HG03571 (cell line): ENCODE measurements around the gene PAQR8.

Experiments used
- ATAC-seq: cut with Tn5 transposase; IDR thresholded peaks from one replicate; pipeline ENCODE4 v1.9.1; 2021; ENCODE audit not compliant: unreplicated experiment

The PAQR8 gene

DNA sequence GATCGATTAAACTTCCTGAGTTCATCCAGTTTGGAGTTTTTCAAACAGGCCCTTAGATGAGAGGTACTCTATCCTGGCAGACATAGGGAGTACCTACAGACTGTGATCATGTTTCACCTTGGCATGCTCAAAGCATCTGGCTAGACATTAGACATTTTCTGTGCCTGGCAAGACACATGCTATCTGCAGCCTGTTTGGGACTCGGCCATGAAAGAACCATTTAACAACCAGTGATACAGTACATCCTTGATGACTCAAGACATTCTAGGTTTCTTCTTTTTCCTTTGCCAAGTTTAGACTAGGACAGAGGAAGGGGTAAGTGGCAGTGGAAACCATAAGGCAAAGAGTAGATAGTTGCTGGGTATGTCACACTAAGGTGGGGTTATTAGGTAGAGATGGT, 15.4 kb upstream of the PAQR8 start:
- ATAC-seq = no peak

DNA sequence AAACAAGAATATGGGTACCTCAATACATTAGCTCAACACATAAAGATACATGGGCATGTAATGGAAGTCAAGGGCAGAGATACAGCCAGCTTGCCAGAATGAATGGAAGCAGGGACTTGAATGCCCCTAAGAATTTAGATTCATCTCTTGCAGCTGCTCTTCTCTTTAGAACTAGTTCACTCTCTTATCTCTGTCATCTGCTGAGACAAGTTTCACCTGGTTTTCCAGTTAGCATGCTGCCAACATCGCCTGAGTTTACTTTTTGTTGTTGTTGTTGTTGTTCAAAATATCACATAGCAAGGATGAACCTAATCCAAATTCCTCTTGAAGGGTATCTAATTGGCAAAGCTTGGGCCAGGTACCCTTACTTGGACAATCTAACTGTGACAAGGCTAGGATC, 14.1 kb upstream of the PAQR8 start:
- ATAC-seq = no peak

DNA sequence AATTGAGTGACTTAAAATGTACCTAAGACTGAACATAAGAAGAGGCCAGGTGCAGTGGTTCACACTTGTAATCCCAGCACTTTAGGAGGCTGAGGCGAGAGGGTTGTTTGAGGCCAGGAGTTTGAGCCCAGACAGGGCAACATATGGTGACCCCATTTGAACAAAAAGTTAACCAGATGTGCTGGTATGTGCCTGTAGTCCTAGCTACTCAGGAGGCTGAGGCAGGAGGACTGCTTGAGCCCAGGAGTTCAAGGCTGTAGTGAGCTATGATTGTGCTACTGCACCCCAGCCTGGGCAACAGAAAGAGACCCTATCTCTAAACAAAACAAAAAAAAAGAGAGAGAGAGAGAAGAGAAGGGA, 10.1 kb upstream of the PAQR8 start:
- no peak for ATAC-seq

DNA sequence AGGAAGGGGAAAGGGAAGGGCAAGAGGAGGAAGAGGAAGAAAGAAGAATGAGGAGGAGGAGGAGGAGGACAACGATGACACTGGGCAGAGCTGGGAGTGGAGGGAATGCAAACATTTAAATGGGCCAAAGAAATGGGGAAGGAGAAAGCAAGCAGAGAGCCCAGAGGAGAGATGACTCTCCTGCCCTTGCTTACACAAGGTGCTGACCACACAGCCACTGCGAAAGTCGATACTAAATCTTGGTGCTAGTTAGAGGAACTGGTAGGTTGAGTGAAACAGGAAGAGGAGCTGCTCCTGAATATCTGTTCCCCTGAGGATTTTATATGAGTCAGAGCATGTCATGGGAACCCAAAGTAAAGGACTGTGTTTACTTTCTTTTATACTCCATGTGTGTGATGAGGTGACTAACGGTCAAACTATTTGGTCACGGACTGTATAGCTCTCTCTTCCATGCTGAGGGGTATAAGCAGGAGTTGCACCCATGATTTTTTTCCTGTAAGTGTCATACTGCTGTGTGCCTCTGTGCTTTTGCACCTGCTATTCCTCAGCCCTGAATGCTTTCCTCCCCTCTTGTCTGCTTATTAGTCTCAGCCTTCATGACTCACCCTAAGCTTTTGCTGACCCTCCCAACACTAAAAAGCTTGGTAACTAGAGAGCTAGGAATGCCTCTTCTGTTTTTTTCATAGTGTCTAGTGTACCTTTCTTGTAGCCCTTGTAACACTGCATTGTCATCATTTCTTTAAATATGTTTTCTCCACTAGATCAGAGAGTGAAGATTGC, 9.5 kb upstream of the PAQR8 start:
- peak; percentile 91 for ATAC-seq

DNA sequence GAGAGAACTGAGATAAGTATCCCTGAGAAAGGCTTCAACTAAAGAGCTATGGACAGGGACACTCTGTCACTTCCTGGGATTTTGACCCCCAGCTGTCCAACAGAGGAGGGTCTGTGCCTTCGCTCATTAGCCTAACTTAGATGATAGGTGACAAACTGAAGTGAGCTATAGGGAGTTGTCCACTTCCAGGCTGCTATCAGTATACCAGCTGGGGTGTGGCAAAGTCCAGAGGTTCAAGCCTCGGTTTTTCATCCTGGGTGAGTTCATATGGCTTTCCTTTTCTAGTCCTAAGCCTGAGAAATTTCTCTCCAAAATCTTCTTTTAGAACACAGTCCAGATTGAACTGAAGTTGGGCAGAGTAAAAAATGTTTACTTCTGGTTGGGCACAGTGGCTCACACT, 5.9 kb upstream of the PAQR8 start:
- ATAC-seq = no peak

DNA sequence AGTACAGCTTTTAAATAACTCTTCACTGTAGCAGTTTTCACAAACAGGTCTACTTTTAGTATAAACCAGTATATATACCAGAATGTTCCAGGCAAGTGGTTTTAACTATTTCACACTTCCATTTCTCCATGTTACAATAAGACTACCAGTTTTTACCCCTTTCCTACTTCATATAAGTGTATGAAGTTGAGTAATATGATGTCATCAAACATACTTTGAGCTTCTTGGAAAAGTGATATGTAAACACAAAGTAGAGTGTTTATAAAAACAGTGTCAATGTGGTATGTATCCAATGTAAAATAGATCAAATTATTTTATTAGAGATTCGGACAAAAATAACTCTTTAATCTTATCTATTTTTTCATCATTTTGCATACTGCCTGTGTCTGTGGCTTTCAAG, 2.5 kb upstream of the PAQR8 start:
- no peak for ATAC-seq

DNA sequence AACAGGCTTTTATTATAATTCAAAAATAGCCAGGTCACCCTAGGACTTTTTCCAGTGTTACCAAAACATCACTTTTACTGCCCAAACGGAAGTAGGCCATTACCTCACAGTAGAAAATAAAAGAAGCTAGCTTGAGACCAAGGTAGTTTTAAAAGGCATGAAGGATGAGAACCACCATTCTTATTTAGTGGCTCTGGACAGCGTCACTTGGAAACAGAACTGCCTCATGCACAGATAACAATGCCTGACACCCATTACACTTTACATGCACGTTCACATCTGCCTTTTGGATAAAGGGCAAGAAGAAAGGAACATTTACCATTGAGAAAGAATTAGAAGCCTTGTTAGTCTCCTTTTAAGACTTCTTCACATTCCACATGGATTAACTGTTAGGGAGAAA, 1.9 kb upstream of the PAQR8 start:
- no peak for ATAC-seq

DNA sequence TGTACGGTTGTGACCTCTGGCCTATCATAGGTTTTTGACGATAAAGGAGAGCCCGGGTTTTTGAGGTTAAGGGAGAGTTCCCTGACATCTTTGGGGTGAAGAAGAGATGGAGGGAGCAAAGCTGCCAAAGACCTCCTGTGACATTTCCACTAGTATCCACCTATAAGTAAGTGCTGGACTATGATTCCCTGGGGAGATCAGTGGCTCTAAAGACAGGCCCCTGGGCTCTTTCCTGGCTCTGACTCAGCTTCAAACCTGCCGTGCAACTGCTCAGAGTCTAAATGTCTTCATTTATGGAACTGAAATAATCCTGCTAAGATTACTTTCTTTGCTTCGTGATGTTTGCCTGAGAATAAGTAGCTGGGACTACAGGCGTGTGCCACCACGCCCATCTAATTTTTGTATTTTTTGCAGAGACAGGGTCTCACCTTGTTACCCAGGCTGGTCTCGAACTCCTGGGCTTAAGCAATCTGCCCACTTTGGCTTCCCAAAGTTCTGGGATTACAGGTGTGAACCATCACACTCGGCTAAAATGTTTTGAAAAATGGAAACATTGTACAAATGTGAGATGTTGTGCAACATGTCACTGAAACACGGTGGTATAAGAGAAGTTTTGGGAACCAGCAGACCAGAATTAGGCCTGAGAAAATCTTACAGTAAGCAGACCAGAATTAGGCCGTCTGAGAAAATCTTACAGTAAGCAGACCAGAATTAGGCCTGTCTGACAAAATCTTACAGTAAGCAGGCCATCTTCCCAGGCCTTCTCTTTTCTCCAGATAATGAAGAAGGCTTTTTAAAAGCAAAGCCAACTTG, 1.1 kb upstream of the PAQR8 start:
- ATAC-seq = no peak

DNA sequence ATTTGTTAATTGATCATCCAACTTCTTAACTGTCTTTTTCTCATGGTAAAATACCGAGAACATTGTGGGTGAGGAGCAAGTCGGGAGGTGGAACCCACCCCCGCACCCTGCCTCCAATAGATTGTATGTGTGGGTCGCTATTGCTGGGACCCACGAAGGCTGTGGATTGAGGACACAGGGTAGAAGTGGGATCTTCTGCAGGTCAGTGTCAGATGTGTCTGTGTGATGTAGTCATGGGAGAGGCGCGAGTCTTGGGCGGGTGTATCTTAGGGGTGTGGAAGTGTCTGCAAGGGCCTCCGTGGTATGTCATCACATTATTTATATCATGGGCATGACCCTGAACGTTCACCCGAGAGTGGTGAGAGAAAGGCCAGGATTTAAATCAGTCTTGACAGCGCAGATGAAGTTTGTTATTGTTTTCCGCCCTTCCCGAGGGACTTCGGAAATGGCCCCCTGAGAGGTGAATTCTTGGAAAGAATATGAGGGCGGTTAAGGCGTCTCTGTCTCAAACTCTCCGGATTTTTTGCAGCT, 472 bp upstream of the PAQR8 start:
- no peak for ATAC-seq

DNA sequence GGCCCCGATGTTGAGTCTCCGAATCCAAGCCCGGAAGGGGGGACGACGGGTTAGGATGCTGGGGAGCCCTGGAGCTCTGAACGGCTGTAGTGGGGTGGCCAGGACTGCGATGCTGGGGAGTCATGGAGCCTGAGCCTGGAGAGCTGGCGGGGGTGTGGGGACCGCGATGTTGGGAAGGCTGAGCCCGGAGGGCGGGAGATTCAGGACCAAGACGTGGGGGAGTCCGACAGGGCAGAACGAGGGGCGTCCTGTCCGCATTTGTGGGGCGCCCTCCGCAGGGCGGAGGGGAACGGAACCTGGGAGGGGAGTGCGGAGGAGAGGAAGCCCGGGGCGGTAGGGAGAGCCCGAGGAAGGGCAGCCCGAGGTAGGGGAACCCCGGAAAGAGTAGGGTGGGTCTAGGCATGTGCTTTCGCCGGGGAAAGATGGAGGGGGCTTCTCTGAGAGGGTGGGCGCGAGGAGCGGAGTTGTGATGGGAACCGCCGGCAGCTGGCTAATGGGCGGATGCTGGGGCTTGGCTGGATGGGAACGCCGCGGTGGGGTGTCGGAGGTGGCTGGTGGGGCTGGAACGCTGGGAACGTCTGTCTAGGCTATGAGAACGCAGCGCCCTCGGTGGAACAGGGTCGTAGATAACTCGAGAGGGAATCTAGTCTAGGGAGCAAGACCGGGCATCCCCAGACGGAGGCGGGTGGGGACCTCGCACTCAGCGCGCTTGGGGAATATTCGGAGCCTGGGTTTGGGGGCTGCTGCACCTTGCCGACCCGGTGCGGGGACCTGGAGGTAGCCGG, 684 bp downstream of the PAQR8 start:
- ATAC-seq = peak; percentile 40

DNA sequence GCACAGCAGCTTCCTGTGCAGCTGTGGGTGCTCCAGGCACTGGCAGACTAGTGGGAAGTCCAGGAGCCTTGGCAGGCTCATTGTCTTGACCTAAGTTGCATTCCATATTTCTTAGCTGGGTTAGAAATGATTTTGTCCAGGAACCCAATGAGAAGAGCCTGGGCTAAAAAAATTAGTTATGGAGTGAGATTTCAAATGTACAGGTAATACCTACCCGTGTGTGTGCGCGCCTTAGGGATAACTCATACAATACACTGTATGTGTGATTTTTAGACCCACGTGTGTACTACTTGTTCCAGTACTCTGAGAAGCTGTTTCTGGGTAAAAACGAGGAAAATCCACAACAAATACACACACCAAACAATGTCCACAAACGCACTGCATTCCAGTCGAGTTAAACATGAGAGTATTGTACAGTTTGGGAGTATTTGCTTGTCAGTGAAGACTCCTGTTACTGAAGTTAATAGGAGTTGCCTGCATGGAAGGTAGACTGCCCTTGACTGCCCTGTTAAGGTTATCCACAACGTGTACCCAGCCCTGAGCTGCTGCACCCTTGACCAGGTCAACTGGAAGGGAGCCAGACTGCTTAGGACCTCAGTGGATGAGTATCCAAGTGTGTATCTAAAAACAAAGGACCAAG, 1.4 kb downstream of the PAQR8 start:
- no peak for ATAC-seq

DNA sequence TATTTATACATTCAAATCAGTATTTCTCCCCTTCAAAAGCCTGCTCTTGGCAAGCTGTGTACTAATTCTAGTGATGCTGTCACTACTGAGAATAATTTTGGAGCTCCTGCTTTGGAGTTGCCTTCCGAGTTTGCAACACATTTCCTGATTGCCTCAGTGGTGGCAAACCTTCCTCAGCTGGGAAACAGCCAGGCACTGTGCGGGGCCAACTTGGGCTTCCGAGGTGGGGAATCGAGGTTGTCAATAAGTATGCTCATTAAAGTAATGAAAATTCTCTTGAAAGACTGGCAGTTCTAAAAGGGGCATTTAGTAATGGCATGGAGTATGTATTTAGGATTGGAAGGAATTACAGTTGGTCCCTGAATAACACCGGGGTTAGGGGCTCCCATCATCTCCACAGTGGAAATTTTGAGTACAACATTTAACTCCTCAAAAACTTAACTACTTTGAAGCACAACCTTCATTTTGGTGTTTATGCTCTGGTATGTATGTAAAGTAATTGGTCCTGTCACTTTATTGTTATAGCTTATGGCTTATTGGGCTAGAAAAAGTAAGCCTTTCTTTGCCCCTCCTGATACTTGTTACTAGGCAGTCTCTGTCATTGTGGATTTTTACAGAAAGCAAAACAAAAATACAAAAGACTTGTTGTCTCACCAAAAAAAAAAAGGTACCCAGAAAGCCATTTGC, 2.7 kb downstream of the PAQR8 start:
- ATAC-seq = no peak

DNA sequence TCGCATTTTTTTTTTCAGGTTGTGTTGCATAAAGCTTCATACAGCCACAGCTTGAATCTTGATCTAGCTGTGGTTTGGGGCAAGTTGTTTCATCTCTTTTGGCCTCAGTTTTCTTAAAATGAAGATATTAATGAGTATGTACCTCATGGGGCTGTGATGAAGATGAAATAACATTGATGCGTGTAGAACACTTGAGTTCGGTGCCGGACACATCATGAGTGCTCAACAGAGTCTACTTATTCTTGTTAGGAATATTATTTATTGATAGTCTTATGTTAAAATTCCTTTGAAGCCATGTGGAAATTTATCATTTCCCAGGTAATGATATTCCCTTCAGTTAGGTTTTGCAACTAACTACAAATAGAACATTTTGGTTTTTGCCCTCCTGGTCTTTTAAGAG, 3.4 kb downstream of the PAQR8 start:
- no peak for ATAC-seq

DNA sequence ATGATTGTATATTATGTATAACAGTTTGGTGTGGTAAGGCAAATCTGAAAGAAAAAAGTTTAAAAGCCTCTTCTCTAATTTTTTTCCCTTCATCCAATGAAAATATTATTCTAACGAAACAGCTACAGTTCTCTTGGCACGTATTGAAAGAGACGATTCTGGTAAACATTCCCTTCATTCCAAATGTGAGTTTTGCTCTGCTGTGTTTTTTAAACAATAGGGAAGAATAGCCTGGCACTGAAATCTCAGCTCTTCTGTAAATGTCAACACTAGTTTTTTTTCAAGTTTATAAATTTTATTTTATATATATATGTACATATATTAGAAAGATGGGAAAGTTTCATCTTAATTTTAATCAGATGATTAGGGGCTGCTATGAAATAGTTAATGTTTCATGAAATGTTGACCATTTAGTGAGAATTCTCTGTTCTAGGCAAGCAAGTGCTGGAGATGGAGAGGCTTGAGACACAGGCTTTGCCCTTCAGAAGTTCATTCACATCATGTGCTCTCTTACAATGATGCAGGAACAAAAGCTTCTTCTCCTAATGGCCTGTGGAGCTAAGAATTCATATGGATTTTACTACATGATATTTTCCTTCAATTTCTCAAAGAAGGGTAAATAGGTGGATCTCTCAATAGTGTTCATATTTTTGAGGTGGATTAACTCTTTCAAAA, 4.1 kb downstream of the PAQR8 start:
- no peak for ATAC-seq

DNA sequence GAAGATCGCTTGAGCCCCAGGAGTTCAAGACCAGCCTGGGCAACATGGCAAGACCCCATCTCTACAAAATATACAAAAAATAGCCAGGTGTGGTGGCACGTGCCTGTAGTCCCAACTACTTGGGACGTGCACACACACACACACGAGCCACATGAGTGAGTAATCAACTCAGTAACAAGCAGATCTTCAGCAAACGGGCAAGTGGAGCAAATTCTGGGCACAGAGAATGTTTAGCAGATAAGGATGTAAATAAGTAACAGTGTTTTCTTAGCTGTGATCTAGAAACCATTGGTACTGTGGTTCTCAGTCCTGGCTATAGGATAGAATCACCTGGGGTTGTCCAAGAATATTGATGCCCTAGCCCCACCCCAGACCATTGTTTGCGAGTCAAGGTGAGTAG, 6.1 kb downstream of the PAQR8 start:
- no peak for ATAC-seq

DNA sequence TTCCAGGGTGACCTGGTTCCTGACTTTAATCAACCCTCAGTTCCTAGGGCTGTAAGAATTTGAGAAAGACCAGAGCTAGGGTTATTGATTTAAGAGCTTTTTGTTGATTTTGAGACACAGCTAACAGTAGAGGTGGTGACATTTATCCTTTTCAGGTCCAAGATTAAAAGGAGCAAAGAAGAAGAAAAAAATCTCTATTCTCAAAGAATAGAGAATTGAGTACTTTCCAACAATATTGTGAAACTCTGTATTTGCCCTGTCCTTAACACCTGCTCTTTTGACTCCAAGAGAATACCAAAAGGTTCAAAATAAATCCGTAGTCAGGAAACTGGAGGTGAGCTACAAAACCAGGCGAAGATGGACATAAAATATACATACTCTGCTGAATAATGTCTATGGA, 7.3 kb downstream of the PAQR8 start:
- no peak for ATAC-seq

DNA sequence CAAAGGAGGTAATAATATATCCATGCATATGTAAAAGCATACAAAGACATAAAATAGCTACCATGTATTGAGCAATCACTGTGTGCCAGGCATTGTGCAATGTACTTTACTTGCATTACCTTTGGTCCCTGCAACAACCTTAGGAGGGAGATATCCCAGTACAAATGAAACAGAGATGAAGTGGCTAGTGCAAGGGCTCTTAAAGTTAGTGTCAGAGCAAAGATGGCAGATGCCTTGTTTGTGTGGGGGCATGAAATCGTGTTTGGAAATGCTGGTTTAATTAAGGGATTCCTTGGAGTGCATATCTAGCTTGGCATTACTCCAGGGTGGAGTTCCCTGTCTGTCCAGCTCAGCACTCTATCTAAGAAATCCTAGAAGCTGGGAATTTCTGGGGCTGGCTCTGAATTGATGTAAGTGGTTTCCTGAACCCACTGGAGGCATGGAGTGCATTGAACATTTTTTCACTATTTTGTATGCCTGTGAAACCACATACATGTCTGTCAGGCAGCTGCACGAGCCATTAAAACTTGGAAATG, 9.8 kb downstream of the PAQR8 start:
- no peak for ATAC-seq

DNA sequence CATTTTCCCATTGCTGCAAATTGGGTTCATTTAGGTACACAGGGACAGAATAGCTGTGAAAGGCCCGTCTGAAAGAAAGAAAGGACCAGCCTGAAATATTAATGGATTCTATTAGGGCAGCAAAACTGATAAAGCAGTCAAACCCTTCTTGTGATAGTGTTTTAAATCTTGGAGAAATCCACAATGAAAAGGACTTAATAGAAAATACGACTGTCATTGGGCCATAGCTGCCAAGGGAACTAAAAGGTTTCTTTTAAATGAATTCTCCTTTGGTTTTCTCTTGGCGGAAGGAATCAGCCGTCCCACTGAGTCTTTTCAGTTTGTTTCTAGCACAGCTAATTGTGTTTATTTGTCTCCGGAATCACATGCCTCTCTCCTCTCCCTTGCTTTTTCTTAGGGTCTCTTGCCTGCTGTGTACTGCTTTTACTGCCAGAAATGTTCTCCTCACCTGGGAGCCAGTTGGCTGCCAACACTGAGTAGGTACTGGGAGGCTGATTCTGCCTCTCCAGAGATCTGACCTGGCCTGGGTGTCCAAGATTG, 11.3 kb downstream of the PAQR8 start:
- ATAC-seq = no peak

DNA sequence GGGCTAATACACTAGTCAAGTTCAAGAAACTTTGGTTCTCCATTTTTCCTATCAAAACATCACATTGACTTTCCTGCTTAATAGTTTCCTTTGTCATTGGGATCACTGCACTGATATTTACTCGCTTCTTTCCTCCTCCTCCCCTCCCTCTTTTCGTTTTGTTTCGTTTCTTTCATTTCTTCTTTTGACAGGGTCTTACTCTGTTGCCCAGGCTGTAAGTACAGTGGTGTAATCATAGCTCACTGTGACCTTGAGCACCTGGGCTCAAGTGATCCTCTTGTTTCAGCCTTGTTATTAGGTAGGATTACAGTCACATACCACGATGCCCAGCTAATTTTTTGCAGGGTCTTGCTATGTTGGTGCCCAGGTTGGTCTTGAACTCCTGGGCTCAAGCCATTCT, 12.3 kb downstream of the PAQR8 start:
- ATAC-seq = no peak
